ENCODE data around the gene IL13.
"Not testable (repeated sequence)": the region's sequence is repeated elsewhere in the genome, so short reads cannot be mapped to it uniquely, and the experiment has no call there.

Gene IL13

DNA sequence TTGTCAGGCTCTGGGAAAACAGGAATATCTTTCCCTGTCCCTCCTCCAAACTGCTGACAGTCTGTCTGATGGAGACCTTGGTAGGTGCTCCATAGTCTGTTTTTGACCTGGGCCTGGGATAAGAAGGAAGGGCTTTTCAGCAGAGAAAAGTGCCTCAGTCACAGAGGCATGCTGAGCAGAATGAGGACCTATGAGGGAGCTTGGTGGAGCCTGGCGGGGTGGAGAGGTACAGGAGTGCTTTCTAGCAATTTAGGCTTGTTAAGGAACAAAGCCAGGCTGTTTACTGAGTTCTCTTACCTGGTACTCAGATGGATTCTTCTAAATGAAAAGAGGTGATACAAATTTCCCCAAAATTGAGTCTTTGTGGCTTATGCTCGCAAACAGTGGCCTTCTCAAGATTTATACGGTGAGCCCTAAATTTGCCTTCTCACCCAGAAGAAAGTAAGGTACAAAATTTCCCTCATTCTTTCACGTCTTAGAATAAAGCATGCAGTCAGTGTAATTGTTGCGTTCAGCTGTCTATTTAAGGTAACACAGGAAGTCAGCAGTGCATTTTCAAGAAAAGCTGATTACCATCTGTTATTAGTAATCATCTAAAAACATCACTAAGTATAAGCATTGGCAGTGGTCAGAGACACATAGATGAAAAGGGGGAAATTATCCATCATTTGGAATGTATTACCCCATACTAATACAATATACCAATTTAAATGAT is 28.6 kb upstream of the IL13 start:
- TF ChIP-seq, protein P1, sequence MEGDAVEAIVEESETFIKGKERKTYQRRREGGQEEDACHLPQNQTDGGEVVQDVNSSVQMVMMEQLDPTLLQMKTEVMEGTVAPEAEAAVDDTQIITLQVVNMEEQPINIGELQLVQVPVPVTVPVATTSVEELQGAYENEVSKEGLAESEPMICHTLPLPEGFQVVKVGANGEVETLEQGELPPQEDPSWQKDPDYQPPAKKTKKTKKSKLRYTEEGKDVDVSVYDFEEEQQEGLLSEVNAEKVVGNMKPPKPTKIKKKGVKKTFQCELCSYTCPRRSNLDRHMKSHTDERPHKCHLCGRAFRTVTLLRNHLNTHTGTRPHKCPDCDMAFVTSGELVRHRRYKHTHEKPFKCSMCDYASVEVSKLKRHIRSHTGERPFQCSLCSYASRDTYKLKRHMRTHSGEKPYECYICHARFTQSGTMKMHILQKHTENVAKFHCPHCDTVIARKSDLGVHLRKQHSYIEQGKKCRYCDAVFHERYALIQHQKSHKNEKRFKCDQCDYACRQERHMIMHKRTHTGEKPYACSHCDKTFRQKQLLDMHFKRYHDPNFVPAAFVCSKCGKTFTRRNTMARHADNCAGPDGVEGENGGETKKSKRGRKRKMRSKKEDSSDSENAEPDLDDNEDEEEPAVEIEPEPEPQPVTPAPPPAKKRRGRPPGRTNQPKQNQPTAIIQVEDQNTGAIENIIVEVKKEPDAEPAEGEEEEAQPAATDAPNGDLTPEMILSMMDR (IDR thresholded peaks at IDR 0.05; ENCODE audit: low read length, missing control alignments) = no peak
- no peak overlapping the region for H3K4me3 ChIP-seq (replicated peaks; ENCODE audit: low read depth, low read length)
- DNase-seq (ENCODE audit: low read depth) = no peak

DNA sequence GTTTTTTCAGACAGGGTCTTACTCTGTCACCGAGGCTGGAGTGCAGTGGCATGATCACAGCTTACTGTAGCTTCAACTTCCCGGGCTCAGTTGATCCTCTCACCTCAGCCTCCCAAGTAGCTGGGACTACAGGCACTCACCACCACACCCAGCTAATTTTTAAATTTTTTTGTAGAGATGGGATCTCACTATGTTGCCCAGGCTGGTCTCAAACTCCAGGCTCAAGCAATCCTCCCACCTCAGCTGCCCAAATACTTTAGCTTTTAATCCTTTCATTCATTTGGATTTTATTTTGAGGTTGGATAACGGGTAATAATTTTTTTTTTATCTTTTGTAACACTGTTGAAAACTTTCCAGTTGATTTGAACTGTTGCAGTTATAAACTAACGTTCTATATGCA is 24.4 kb upstream of the IL13 start:
- H3K4me3 ChIP-seq (replicated peaks; ENCODE audit: low read depth, low read length); DNase-seq (ENCODE audit: low read depth): not testable (repeated sequence)

DNA sequence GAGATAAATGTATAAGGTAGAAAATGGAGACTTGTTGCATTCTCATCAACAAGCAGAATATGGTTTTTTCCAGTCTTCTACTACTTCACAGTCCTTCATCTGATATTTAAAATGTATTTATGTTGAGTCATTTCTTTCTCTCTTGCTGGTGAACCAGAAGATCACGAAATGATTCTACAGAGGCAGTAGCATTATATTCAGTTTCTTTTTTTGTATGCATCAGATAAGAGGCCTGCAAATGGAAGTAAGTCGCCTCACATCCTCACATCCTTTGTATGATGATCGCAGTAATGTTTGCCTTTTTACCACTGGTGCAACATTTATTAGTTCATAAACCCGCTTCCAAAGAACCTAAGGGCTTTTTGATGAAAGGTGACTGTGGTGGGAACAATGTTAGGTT is 22.1 kb upstream of the IL13 start:
- H3K4me3 ChIP-seq (replicated peaks; ENCODE audit: low read depth, low read length) = no peak overlapping the region
- no peak for DNase-seq (ENCODE audit: low read depth)
- TF ChIP-seq, protein P1 (IDR thresholded peaks at IDR 0.05; ENCODE audit: low read length, missing control alignments) = no peak

DNA sequence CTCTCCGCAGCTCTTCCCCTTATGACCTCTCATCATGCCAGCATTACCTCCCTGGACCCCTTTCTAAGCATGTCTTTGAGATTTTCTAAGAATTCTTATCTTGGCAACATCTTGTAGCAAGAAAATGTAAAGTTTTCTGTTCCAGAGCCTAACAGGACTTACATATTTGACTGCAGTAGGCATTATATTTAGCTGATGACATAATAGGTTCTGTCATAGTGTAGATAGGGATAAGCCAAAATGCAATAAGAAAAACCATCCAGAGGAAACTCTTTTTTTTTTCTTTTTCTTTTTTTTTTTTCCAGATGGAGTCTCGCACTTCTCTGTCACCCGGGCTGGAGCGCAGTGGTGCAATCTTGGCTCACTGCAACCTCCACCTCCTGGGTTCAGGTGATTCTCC is 20.7 kb upstream of the IL13 start:
- DNase-seq (ENCODE audit: low read depth) = no peak
- TF ChIP-seq, protein P1 (IDR thresholded peaks at IDR 0.05; ENCODE audit: low read length, missing control alignments) = no peak
- H3K4me3 ChIP-seq (replicated peaks; ENCODE audit: low read depth, low read length) = no peak overlapping the region

DNA sequence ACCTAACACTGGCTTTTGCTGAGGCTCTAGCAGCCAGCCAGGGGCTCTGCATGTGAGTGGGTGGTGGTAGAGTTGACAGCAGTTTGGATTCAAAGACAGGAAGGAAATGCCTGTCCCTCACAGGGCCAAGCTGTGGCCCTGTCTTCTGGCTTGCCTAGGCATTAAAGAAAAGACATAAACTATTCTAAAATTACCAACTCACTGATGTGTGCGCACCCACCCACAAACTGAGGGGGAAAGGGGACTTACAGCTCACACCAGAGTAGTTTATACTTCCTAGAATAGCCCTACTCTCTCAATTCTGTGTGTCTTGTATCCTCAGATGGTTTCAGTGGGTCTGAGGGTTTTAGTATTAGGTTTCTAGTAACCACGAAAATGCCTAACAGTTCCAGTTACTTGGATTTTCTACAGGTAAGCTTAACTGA is 18.3 kb upstream of the IL13 start:
- no peak overlapping the region for H3K4me3 ChIP-seq (replicated peaks; ENCODE audit: low read depth, low read length)
- TF ChIP-seq, protein P1 (IDR thresholded peaks at IDR 0.05; ENCODE audit: low read length, missing control alignments) = no peak
- no peak for DNase-seq (ENCODE audit: low read depth)

DNA sequence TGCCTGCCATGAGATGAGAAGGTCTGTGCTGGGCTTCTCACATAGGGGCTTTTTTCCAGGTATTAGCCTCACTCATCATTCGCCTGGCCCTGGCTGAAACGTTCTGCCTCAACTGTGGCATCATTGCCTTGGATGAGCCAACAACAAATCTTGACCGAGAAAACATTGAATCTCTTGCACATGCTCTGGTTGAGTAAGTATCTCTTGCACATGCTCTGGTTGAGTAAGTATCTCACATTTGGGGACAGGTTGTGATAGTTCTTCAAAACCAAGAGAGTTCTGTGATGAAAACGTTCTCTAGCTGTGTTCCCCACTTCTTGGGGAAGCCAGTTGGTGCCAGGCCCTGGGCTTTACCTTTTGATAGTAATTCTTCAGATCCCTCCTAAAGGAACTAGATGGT is 17.4 kb upstream of the IL13 start:
- no peak for DNase-seq (ENCODE audit: low read depth)
- no peak overlapping the region for H3K4me3 ChIP-seq (replicated peaks; ENCODE audit: low read depth, low read length)
- TF ChIP-seq, protein P1 (IDR thresholded peaks at IDR 0.05; ENCODE audit: low read length, missing control alignments) = no peak

DNA sequence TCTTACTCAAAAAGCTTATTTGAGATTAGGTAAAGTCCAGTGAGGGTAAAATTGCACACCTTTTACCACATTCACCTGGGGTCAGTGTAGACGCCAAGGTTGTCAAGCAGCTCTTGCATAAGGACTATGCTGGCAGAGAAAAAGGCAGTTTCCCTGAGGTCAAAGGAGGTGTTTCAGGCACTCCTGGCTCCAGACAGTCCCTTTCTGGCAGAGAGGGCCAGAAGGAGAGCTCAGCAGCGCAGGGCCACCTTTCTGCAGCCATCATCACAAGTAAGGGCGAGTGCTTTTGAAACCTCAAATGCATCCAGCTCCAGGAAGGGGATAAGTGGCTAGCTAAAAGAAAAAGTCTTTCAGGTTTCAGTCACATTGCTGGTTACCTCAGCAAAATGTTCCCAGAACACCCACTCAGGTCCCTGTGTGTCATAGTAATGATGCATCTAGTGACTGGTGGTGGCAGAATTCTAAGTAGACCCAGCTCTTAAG is 16.7 kb upstream of the IL13 start:
- DNase-seq (ENCODE audit: low read depth) = no peak
- TF ChIP-seq, protein P1 (IDR thresholded peaks at IDR 0.05; ENCODE audit: low read length, missing control alignments) = no peak

More for the DNA sequence above, 16.7 kb upstream of the IL13 start:
- no peak overlapping the region for H3K4me3 ChIP-seq (replicated peaks; ENCODE audit: low read depth, low read length)

Data from fibroblast of pulmonary artery (primary cell).